NCI-H748 (cell line): ENCODE results near the gene PHKB.
"Not testable (repeated sequence)": the region's sequence is repeated elsewhere in the genome, so short reads cannot be mapped to it uniquely, and the experiment has no call there.

Source experiments
- DNase-seq: peaks from one replicate; lab custom pipeline; 2025; ENCODE audit not compliant: unreplicated experiment; lab: John Stamatoyannopoulos, UW

Gene PHKB

DNA sequence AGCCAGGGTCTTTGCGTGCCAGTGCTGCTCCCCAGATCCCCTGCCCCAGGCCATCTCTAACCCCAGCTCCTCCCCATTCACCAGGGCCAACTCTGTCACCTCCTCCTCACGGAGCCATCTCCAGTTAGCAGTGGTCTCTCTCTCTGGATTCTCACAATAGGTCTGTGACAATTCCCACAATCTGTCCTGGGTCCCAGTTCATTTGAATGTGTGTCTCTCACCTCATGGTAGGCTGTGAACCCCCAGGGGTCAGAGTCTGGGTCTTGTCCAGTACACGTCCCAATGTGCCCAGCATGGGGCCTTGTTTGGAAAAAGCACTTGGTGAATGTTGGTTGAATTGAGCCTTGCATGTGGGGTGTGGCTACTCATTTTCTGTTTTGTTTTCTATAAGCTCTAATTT is 205.3 kb downstream of the PHKB start:
- DNase-seq, result no peak

GRCh38 chr16:47667956-47668355 is 206.8 kb downstream of the PHKB start:
- no peak for DNase-seq

- DNase-seq, result no peak
These were observed 211.3 kb downstream of the PHKB start for GRCh38 chr16:47672475-47672874.

- DNase-seq, result no peak
These were observed 215.6 kb downstream of the PHKB start for GRCh38 chr16:47676635-47677177.

DNA sequence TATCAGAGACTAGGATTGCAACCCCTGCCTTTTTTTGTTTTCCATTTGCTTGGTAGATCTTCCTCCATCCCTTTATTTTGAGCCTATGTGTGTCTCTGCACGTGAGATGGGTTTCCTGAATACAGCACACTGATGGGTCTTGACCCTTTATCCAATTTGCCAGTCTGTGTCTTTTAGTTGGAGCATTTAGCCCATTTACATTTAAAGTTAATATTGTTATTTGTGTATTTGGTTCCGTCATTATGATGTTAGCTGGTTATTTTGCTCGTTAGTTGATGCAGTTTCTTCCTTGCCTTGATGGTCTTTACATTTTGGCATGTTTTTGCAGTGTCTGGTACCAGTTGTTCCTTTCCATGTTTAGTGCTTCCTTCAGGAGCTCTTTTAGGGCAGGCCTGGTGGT is 220.4 kb downstream of the PHKB start:
- not testable (repeated sequence) for DNase-seq

- no peak for DNase-seq
These were observed 226.6 kb downstream of the PHKB start for GRCh38 chr16:47687694-47688093.

- DNase-seq, result no peak
These were observed 232.1 kb downstream of the PHKB start for GRCh38 chr16:47693226-47693625.

GRCh38 chr16:47694543-47694942 is 233.4 kb downstream of the PHKB start:
- no peak for DNase-seq

DNA sequence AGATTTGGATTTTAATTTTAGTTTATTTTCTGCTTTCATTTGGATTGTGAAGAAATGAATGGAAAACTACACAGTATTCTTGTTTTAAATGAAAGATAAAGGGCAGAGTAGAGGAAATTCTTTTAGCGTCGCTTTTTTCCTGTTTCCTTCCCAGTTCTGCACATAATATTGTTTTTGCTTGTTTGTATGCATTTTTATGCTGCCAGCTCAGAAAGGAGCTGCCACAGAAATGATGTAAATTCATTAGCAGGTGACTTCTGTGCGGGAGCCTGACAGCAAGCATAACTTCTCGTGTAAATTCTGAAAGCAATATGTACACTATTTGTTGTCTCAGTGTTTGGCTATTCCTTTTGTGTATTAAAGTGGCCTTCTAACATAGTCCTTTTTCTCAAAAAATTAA is 234.6 kb downstream of the PHKB start:
- no peak for DNase-seq

GRCh38 chr16:47697826-47698225 is 236.7 kb downstream of the PHKB start:
- no peak for DNase-seq

GRCh38 chr16:47699106-47699505 is 238.0 kb downstream of the PHKB start:
- DNase-seq, result no peak

DNA sequence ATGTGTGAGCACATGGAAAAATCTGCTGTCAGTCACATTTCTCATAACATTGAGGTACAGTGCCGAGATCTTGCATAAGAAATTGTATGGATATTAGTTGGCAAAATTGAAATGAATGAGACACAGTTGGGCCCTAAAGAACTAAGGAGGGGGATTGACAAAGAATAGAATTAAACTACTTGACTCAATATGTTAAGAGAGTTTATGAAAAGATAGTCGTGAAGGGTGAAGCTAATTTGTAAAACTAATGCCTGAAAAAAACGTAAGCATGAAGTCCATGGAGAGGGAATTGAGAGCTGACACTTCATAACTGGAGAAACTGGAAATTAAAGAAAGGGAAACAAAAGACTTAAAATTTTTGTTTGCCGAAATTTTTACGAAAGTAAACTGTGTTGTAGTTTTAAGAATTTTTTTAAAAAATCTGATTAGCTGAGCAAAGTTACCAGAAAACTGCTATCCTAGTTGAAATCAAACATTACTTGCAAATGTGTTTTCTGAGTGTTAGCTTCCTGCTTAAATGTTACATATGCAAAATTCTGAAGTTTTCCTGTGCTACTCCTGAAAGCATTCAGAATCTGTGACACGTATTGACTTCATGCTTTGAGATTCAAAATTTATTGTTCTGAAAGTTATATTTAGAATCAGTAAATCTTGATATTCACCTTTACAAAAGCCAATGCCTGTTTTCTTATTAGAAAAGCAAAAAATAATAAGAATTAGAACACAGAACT is 239.9 kb downstream of the PHKB start:
- no peak for DNase-seq

DNA sequence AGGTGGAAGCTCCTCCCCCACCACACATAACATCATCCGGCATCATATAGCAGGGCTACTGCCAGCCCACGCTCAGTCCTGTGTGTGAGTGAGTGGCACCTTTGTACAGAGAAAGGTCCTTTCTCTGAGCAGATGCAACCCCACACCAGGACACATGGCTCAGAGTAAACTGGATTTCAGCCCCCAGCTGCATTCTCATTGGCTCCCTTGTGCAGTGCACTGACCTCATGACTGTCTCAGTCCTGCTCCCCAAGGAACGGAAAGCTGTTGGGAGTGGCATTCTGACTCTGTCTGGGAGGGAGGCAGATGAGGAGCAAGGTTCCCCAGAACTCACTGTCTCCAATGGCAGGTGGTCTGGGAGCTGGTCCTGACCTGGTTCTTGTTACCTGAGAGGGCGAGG is 244.1 kb downstream of the PHKB start:
- DNase-seq, result peak; percentile 13

DNA sequence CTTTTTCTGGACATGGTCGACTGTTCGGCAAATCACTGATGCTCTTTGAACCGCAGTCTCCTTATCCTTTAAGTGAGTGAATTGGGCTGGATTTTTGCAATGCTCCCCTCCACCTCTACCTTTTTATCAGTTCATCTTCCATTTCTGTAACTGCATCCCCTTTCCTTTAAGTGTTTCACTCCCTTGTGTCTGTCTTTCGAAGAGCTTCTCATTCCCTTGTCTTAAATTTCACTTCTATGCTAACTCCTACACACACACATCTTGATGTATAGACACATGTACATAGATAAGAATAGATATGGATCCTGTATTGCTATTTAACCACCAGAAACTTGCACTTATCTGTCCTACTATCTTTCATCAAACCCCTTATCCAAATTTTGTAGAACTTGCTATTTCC is 250.7 kb downstream of the PHKB start:
- no peak for DNase-seq

DNA sequence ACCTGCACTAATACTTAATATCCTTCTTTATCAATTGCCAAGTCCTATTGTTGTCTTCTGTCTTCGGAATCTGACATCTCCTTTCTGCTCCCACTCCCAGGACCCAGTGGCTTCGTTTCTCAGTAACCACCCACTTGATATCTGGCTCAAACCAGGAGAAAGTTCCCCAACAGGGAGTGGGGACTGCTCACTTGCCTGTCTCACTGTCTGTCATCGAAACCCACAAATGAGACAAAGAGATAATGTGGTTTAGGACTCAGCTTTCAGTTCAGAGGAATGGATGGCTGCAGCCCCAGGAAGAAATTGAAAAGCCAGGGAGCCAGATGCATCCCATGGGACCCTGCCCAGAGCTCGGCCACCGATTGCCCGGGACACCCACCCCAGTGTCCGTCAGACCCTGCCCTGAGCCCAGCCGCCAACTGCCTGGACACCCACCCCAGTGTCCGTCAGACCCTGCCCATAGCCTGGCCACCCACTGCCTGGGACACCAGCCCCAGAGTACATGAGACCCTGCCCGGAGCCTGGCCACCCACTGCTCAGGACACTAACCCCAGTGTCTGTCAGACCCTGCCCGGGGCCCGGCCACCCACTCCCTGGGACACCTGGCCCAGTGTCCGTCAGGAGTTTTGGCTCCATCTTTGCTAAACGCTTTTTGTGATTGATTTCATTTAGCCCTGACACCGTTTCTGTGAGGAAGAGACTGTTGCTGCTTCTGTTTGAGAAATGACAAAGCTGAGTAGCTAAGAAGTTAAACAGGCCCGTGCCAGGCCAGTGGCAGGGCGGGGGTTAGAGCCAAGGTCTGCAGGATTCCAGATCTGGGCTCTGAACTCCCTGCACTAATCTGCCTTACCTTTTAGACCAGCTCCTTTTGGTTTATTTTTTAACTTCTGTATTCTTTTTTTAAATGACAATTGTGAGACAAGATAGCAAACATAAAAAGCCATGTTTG is 251.4 kb downstream of the PHKB start:
- no peak for DNase-seq

DNA sequence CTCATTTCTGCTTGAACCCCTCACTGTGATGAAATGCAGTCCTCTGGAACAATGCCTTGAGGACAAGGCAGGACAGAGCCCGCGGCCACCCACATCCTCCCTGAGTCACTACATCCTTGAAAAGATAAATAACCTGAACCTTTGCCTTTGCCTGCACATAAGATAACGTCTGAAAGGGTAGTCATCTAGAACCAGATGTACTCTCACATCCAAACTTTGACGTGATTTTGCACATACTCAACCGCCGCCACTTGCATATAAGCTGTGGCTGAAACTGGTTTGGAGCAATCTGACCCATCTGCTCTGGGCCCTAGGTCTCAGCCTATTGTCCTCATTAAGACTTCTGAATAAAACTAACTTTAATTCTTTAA is 252.1 kb downstream of the PHKB start:
- DNase-seq, result no peak

DNA sequence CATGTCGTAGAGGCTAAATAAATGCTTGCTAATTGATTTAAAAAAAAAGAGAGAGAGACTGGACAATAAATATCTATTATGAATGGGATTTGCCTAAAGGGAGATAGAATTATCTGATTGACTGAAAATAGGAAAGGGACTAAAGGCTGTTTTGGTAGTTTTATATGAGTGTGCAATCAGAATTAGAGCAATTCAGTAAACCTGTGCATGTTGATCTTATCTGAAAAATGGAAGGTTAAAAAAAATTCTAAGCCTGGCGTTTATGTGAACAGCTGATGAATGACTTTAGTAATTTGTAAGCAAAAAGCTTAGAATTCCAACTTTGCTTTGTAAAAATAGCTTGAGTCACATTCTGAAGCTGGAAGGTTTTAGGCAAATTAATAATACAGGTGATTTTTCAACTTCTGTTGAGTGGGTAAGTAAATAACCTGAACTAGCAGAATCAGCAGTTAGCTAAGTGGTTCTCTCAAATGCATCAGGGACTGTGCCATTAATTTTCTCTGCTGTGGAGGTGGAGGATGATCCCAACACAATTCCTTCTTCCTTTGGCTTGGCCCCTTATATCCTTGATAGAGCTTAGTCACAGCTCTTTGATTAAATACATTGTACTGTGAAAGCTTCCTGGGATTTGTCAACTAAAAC is 254.4 kb downstream of the PHKB start:
- no peak for DNase-seq

DNA sequence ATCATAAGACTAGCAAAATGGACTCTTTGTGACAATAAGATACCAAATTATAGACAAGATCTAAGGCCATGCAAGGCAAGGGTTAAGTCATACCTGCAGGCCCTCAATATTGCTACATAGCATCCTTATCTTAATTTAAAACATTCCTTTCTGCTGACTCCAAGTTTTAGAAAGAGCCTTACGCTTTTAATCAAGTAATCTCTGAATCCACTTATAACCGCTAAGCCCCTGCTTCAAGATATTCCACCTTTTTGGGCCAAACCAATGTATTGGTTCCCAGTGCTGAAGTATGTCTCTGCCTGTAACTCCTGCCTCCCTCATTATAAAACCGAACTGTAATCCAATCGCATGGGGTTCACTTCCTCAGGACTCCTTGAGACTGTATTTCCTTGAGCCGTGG is 255.4 kb downstream of the PHKB start:
- no peak for DNase-seq

DNA sequence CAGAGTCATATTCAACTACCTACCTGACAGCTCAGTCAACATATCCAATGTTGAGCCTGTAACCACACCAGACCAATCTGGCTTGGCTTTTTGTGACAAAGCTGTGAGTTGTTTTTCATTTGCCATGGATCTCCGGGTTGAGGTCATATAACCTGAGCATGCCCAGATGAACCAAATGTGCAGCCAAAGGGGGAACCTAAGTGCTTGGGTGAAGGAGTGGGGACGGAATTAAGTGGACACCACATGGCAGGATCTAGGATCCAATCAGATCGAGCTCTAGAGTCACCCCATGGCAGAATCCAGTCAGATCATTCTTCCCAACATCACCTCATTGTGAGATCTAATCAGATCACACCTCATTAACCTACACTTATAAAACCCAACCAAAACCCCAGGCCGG is 258.6 kb downstream of the PHKB start:
- no peak for DNase-seq

DNA sequence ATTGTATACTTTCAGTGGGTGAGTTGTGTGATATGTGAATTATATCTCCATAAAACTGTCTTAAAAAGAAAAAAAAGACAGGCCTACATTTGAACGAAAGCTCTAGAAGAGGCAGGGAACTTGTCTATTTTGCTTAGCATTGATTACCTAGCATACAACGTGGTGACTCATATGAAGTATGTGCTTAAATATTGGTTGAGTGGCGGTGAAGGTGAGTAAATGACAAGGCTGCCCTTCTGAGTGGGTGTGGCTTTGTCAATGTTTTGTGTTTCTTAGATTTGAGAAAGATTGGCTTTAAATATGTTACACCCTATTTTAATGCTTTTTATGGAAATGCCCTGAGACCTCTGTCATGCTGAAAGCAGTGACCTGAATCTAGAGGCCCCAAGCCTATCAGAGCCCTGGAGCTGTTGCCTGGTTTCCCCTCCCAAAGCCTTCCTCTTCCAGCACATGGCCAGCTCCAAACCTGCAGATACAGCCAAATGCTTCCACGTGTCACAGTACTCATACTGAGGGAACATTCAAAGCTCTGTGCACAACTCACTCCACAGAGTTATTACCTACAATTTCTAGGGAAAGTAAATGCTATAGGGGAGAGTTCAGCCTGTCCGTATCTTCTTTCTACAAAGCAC is 260.0 kb downstream of the PHKB start:
- DNase-seq, result no peak

DNA sequence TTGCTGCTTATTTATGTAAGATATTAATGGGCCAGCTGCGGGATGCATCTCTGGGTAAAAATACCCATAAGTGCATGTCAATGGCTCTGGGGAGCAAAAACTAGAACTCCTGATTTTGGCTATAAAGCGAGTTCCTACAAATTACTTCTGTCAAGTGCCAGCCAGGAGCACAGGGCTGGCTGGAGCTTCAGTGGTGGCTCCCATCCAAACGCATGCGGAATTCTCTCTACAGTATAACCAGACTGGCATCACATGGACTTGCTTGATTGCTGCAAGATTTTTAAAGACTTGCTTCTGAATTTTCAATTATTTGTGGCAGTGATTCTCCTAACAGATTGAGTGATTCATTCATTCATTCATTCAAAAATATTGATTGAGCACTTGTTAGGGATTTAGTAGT is 260.9 kb downstream of the PHKB start:
- DNase-seq, result no peak
